ENCODE data around the gene COL1A2. TPM values are rescaled to one million over a fixed set of nuclear protein-coding genes. Genes with fewer than 3 reads are reported as not detected.

Gene COL1A2
- total and polyA plus RNA-seq, 2 of the 4 experiments (the other 2 are of a cell fraction): 1,211 to 4,454 TPM

DNA sequence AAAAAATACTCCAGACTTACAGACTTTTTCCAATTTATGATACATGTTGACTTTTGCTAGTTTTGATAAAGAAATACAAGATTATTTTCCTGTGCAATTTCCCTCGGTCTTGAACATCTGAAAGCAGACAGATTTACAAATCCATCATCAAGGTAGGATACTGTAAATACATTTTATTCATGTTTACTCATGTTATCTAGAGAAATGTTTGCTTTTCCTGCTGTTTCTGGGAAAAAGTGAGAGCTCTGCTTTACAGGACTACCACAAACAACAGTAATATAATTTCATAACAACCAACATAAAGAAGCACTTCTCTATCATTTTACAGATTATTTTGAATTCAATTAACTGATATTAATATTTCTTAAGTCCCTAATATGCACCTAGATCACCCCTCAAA, 83.2 kb downstream of the COL1A2 start:
- Histone ChIP-seq H3K27ac (ENCODE audit: insufficient read depth, low read length) (no peak overlapping the region), H3K56ac (ENCODE audit: extremely low read depth, insufficient read depth, low read length) (no peak overlapping the region), H3K4me2 (ENCODE audit: low read depth, low read length) (no peak overlapping the region), H3K9me3 (ENCODE audit: control insufficient read depth, insufficient read depth, low read length) (no peaks in the 10 kb centered on the region), H4K8ac (ENCODE audit: low read depth in 2 of 2, low read length in 2 of 2) (no peak overlapping the region), H2BK20ac (ENCODE audit: low read depth, low read length) (no peak overlapping the region), H3K9me1 (ENCODE audit: insufficient read depth, low read length) (no peaks in the 10 kb centered on the region), H3K79me1 (ENCODE audit: low read depth in 1 of 2, low read length in 2 of 2) (no peaks in the 10 kb centered on the region), H3K27me3 (ENCODE audit: control insufficient read depth, insufficient read depth, low read length) (peaks cover 7% of the 10 kb centered on the region), H2BK120ac (ENCODE audit: low read depth, low read length) (no peak overlapping the region), H3K4ac (ENCODE audit: low read depth, low read length) (no peak overlapping the region), H4K5ac (ENCODE audit: low read depth, low read length) (no peak overlapping the region), H2AK9ac (replicated peaks; ENCODE audit: low read depth, low read length, poor library complexity) (no peak overlapping the region), H3K23ac (ENCODE audit: low read depth, low read length) (no peak overlapping the region), H3K4me3 (ENCODE audit: insufficient read depth, low read depth, low read length) (no peak overlapping the region), H2AK5ac (ENCODE audit: low read depth, low read length) (no peak overlapping the region), H3K14ac (replicated peaks; ENCODE audit: low read depth, low read length) (no peak overlapping the region), H3K9ac (ENCODE audit: low read depth, low read length) (no peak overlapping the region), H4K91ac (ENCODE audit: insufficient read depth, low read depth, low read length) (no peak overlapping the region), H2BK15ac (ENCODE audit: low read depth, low read length) (no peak overlapping the region), H2BK5ac (ENCODE audit: low read depth, low read length, poor library complexity, severe bottlenecking) (no peak overlapping the region), H2AFZ (replicated peaks; ENCODE audit: low read length, poor library complexity) (no peak overlapping the region), H3K36me3 (ENCODE audit: control insufficient read depth, insufficient read depth, low read length) (no peaks in the 10 kb centered on the region), H3K18ac (ENCODE audit: low read depth, low read length) (no peak overlapping the region), H3K4me1 (ENCODE audit: control insufficient read depth, insufficient read depth, low read length) (no peaks in the 10 kb centered on the region), H4K20me1 (ENCODE audit: insufficient read depth, low read length) (no peaks in the 10 kb centered on the region)
- ATAC-seq (ENCODE audit: low read depth) (no peak), DNase-seq (no peak)
- ChIA-PET CTCF (no interaction called here), POLR2A (ENCODE audit: unreplicated experiment) (no interaction called here)
- no TSS peak for BruUV-seq (replicated peaks)
- WGBS, 2 experiments (ENCODE audit: extremely low coverage in 2 of 2, insufficient read length in 1 of 2): no CpG with 5 or more reads among the region's 1 CpG
- dilution Hi-C loops (cut with HindIII; ENCODE audit: low sequenced_read_pairs, unreplicated experiment): no loop called here
- TF ChIP-seq MXI1 (IDR thresholded peaks at IDR 0.05; ENCODE audit: borderline replicate concordance, low read depth, low read length): no peak
- TF ChIP-seq POLR2A (IDR thresholded peaks at IDR 0.05; ENCODE audit: low read depth, low read length): no peak
- no peak for TF ChIP-seq RFX5 (IDR thresholded peaks at IDR 0.05; ENCODE audit: low read depth, low read length)
- TF ChIP-seq FOS (IDR thresholded peaks at IDR 0.05; ENCODE audit: low read depth, low read length): no peak
- no peak for TF ChIP-seq CHD1 (IDR thresholded peaks at IDR 0.05; ENCODE audit: low read depth, low read length)
- no peak for TF ChIP-seq NFE2L2 (IDR thresholded peaks at IDR 0.05; ENCODE audit: low read depth, low read length)
- in situ Hi-C loops (cut with MboI; ENCODE audit: low sequenced_read_pairs): no loop called here
- intact Hi-C loops (cut with micrococcal nuclease): no loop called here
